OCI-LY7 (cell line): ENCODE results near the gene TMEM63A. TPM values are rescaled to one million over a fixed set of nuclear protein-coding genes. Genes with fewer than 3 reads are reported as not detected.
A peak's percentile ranks its signal among the peaks of the same experiment; 100 is the strongest.

Experiments used
- BruUV-seq: library from RNA; stranded (reverse); fragments of 400-500 nt; replicated peaks from 2 replicates; lab custom pipeline; 2021; lab: Mats Ljungman, UMichigan
- CTCF ChIA-PET: fragments of 300-600 bp; sonication (Branson Sonifier 250); formaldehyde crosslinking; loops from one replicate; lab custom pipeline; 2022; ENCODE audit warnings: antibody characterized with exemption; ENCODE audit not compliant: unreplicated experiment; lab: Charles Lee
- POLR2A ChIA-PET: fragments of 300-600 bp; sonication (Branson Sonifier 250); formaldehyde crosslinking; loops from one replicate; lab custom pipeline; 2022; ENCODE audit warnings: antibody characterized with exemption; lab: Charles Lee
- DNase-seq: peaks from one replicate; pipeline ENCODE4 v3.0.0-alpha.2; 2015; ENCODE audit warnings: low spot score
- H2AFZ ChIP-seq: fragments of 200-600 bp; sonication (generic), shearing (Covaris generic); 2 replicates; pipeline ENCODE4 v1.6.1; 2014; ENCODE audit warnings: mild to moderate bottlenecking, antibody characterized with exemption, low read length, moderate library complexity
- H3K27ac ChIP-seq: fragments of 200-600 bp; sonication (generic); 2 replicates; pipeline ENCODE4 v1.5.1; 2014; ENCODE audit warnings: mixed run types, low read depth, mild to moderate bottlenecking, moderate library complexity, low read length, inconsistent platforms; ENCODE audit not compliant: poor library complexity, severe bottlenecking
- H3K36me3 ChIP-seq: fragments of 200-600 bp; sonication (generic); 2 replicates; pipeline ENCODE4 v1.6.1; 2014; ENCODE audit warnings: mild to moderate bottlenecking, antibody characterized with exemption, low read length, moderate library complexity, mixed read lengths; ENCODE audit not compliant: insufficient read depth
- H3K4me1 ChIP-seq: fragments of 200-600 bp; sonication (generic); 2 replicates; pipeline ENCODE4 v1.5.1; 2014; ENCODE audit warnings: mild to moderate bottlenecking, low read length; ENCODE audit not compliant: insufficient read depth, poor library complexity, severe bottlenecking
- H3K4me2 ChIP-seq: fragments of 200-600 bp; sonication (generic); 2 replicates; pipeline ENCODE4 v1.6.1; 2014; ENCODE audit warnings: mild to moderate bottlenecking, low read length
- H3K4me3 ChIP-seq: fragments of 200-600 bp; sonication (generic); 2 replicates; pipeline ENCODE4 v1.5.1; 2014; ENCODE audit warnings: mild to moderate bottlenecking, low read depth, low read length; ENCODE audit not compliant: poor library complexity, severe bottlenecking
- H3K79me2 ChIP-seq: fragments of 200-600 bp; sonication (generic); 2 replicates; pipeline ENCODE4 v1.6.1; 2016; ENCODE audit warnings: low read depth, mild to moderate bottlenecking, low read length, moderate library complexity, mixed read lengths; ENCODE audit not compliant: insufficient read depth
- H3K9me2 ChIP-seq: fragments of 200-600 bp; sonication (generic); 2 replicates; pipeline ENCODE4 v1.6.1; 2016; ENCODE audit warnings: mild to moderate bottlenecking, low read length, mixed read lengths; ENCODE audit not compliant: insufficient read depth
- H3K9me3 ChIP-seq: fragments of 200-600 bp; sonication (generic); 2 replicates; pipeline ENCODE4 v1.6.1; 2014; ENCODE audit warnings: mild to moderate bottlenecking, mixed run types, low read length, mixed read lengths
- H4K20me1 ChIP-seq: fragments of 200-600 bp; sonication (generic); 2 replicates; pipeline ENCODE4 v1.6.1; 2014; ENCODE audit warnings: mild to moderate bottlenecking, antibody characterized with exemption, low read length, moderate library complexity, mixed read lengths; ENCODE audit not compliant: insufficient read depth
- CTCF ChIP-seq: fragments of 200-600 bp; sonication (generic); conservative IDR thresholded peaks from 2 replicates; pipeline ENCODE4 v1.5.1; 2014; ENCODE audit warnings: mild to moderate bottlenecking, antibody characterized with exemption, low read length, moderate library complexity, mixed read lengths
- EZH2phosphoT487 ChIP-seq: fragments of 200-600 bp; sonication (generic); IDR thresholded peaks from 2 replicates; pipeline ENCODE4 v1.6.1; 2018; ENCODE audit warnings: low read depth, borderline replicate concordance, mild to moderate bottlenecking, mixed run types, antibody characterized with exemption, low read length, moderate library complexity, mixed read lengths
- intact Hi-C: fragments of 100-400 bp; cut with micrococcal nuclease; formaldehyde crosslinking; loops from one replicate; pipeline ENCODE4 v1.10.0; 2022; ENCODE audit not compliant: unreplicated experiment
- total RNA-seq, 2 experiments: library from RNA; depleted of rRNA in 1 of 2; stranded (reverse); fragments of >200 nt in 1 of 2; shearing (Covaris generic) in 1 of 2; gene quantifications; 2 replicates each; pipeline ENCODE4 v1.2.3, GENCODE V29; 2014 to 2022

Gene TMEM63A
- total RNA-seq, 2 experiments from 2014 or later: 21.0 to 46.5 TPM

- POLR2A ChIA-PET: interaction anchor here (0.5 to 1.7 kb wide), 5 partner anchors 28 to 1488 kb away, joined by 3 to 6 read pairs (median 3); partner anchors contain the start of gene PYCR2
Observed at GRCh38 chr1:225852413-225853124, 29.6 kb downstream of the TMEM63A start.

GRCh38 chr1:225851805-225852204 is 30.4 kb downstream of the TMEM63A start:
- POLR2A ChIA-PET: interaction anchor here (0.5 to 1.7 kb wide), 5 partner anchors 29 to 87 kb away, joined by 3 to 6 read pairs (median 3); partner anchors contain the start of gene PYCR2
- intact Hi-C loops: no loop called here
- H3K36me3 ChIP-seq: peaks cover 42% of the 10 kb centered on the region

More at GRCh38 chr1:225852413-225853124, 29.6 kb downstream of the TMEM63A start:
- Histone ChIP-seq H3K27ac (peak overlapping the region; percentile 45), H3K9me2 (no peaks in the 10 kb centered on the region), H4K20me1 (no peaks in the 10 kb centered on the region), H3K9me3 (peaks cover 9% of the 10 kb centered on the region; the same call in 1 of the 2 replicates), H3K79me2 (no peaks in the 10 kb centered on the region), H3K4me1 (peaks cover 43% of the 10 kb centered on the region), H3K4me2 (no peak overlapping the region), H3K4me3 (no peak overlapping the region), H2AFZ (no peak overlapping the region), H3K36me3 (peaks cover 44% of the 10 kb centered on the region)
- no peak for DNase-seq
- TF ChIP-seq CTCF: no peak
- TF ChIP-seq EZH2phosphoT487: no peak
- intact Hi-C loops: no loop called here
- CTCF ChIA-PET: no interaction called here
- BruUV-seq: no TSS peak

More at GRCh38 chr1:225851805-225852204, 30.4 kb downstream of the TMEM63A start:
- no TSS peak for BruUV-seq
- CTCF ChIA-PET: no interaction called here
- Histone ChIP-seq H4K20me1 (no peaks in the 10 kb centered on the region), H3K4me2 (peak overlapping the region; percentile 20), H3K4me1 (peaks cover 51% of the 10 kb centered on the region), H2AFZ (peak overlapping the region; percentile 32; the same call in 1 of the 2 replicates), H3K4me3 (no peak overlapping the region), H3K9me2 (no peaks in the 10 kb centered on the region), H3K9me3 (peaks cover 9% of the 10 kb centered on the region; the same call in 1 of the 2 replicates), H3K79me2 (no peaks in the 10 kb centered on the region), H3K27ac (peak overlapping the region; percentile 45)
- peak; percentile 63 for DNase-seq
- TF ChIP-seq CTCF: no peak
- TF ChIP-seq EZH2phosphoT487: no peak
